Stimulated activated CD4-positive, alpha-beta T cell treated with anti-CD3 and anti-CD28 coated beads, Interleukin-1b, Interleukin-23, amount 100 ng/mL, for 48 hours (primary cell): ENCODE data around the gene BLOC1S2.
"Not testable (repeated sequence)": the region's sequence is repeated elsewhere in the genome, so short reads cannot be mapped to it uniquely, and the experiment has no call there.

Source experiments
- DNase-seq: peaks from one replicate; pipeline ENCODE4 v3.0.0-alpha.2; 2020

BLOC1S2 gene

DNA sequence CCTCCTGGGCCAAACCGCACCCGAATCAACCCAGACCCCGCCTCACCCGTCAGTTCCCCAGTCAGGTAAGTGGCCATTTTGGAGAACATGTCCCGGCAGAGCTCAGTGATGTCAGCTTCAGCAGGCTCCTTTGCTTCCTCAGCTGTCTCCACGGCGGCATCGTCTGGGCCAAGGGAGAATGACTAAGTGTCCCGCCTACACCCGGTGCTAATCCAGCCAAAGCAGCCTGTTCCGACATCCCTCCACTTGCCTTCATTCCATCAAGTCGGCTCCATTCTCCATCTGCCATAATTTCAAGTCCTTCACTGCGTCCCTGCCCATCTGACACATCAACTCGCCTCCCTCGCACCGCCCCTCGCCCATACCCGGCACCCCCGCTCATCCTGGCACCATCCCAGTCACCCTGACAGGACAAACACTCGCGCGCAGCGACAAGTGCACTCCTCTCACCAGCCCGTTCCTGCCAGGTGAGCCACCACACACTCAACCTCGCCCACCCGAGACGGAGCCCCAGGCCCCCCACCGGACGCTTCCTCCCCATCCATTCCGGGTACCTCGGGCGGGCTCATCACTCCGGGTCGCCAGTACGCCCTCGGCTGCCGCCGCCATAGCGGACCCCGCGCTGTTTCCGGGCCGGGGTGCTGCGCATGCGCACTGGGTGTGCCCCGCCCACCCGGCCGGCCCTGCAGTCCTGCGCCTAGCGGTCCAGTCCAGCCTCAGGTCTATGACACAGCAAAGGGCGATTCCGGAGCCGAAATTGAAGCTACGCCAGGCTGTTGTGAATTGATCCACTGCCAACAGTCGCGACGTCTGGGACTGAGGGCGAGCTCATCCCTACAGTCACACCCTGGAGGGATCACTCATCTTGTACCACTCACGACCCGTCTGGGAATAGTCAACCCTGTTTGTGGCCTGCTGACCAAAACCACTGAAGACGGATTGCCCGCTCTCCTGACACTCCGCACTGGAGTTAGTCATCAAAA is at the start of gene BLOC1S2:
TSS of gene BLOC1S2 (minus strand) at position 630 of the 983 bp plus-strand sequence. CDS start at position 609, 21 bp downstream.
- peak; percentile 88 for DNase-seq

DNA sequence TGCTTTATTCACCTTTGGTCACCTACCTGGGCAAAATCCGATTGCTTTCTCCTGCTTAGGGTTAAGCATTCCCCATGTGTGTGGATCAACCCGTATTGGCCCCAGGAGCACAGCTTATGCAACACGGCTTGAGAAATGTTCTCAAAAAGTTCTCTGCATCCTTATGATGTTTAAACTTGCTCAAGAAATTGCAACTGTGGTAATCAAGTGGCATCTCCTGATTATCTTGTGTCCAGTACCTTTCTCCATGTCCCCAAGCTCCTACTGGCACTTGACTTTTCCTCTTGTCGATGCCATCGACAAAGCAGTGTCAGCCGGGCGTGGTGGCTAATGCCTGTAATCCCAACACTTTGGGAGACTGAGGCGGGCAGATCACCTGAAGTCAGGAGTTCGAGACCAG is 48.3 kb upstream of the BLOC1S2 start:
- no peak for DNase-seq

DNA sequence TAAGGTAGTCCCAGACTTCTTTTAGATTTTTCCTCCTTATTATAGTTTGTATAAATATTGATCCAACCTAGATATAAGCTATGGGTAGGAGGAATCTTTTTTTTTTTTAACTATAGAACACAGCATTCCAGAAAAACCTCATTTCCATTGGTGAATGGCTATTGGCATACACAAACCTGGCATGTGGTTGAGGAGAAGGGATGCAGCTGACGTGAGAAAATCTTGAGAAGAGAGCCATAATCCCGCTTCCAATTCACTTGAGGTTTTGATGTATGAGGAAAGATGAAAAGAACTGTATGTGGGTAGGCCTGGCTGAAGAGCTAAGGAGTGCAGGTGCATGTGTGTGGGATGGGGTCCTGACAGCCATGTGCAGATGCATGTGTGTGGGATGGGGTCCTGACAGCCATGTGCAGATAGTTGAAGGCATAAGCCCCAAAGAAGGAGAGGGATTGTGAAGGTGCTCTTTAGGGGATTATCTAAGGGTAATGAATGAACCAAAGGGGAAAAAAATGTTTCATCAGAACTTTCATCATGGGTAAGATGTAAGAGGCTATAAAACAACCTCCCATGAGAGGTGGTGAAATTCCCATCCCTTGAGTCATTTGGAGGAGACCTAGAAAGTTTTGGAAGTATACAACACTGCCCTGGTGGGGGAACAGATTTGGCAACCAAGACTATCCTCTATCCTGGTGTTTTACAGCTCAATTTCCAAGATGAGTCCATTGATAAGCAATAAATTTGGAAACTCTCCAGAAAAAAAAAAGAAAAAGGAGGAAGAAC is 47.4 kb upstream of the BLOC1S2 start:
- no peak for DNase-seq

DNA sequence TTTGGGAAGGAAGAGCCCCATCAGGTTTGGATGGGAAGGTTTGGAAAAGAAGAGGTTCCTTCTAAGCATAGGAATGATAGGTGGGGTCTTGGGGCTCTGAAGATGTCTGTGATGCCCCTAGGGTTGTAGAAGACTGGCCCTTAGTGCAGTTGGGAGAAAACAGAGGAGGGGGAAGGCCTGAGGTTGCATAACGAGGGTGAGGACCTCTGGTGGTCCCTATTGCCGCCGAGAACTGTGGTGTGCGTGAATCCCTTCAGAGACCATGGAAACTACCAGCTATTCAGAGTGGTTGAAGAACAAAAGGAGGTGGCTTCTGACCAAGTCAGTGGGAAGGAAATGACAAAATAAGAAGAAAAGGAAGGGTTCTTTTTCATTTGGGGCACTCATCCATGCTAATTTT is 46.6 kb upstream of the BLOC1S2 start:
- no peak for DNase-seq

DNA sequence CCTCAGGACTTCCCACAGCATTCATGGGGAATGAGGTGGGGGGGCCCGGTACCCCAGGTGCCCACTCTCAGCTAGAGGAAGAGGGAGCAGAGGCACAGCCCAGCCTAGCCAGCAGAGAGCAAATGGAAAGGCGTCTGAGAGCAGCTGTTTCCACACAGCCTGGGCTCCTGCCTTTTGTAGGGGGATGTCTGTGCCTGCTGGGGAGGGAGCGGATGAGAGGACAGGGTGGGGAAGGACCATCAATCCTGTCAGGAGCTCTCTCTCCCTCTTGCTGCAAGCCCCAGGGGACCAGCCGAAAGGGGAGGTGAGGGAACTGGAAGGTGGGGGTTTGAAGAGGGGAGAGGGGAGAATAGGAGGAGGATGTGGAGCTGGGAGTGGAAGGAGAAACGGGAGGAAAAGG is 43.6 kb upstream of the BLOC1S2 start, which contains the start of gene PKD2L1:
TSS of gene PKD2L1 (minus strand) at position 150 of the 400 bp plus-strand sequence. CDS start at position 25, 125 bp downstream.
- DNase-seq: no peak

DNA sequence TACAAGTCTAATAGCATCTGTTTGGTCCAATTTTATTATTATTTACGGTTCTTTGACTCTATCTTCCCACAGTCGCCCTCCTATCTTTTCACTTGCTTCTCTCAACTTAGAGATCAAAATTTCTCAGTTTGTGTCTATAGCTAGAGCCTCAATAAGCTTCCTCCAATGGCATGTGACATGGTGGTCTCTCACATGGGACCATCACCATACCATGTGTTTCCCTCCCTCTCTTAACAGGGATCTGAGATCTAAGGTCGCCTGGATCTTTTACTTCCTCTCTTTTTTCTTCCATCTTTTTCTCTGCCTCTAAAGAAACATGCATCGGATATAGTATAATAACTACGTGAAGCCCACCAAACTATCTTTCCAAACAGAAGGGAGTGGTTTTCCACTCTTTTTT is 41.7 kb upstream of the BLOC1S2 start:
- no peak for DNase-seq

DNA sequence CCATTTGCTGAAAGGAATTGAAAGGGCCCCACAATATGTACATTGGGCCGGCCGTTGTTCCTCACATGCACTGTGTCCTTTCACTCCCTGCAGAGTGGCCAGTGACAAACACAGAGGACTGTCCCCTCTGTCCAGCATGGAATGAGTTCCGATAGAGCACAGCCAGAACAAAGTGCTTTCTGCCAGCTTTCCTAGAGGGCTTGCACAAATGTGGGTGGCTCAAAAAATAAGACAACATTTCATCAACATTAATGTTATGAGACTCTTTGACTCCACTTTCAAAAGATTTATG is 41.2 kb upstream of the BLOC1S2 start:
- no peak for DNase-seq

DNA sequence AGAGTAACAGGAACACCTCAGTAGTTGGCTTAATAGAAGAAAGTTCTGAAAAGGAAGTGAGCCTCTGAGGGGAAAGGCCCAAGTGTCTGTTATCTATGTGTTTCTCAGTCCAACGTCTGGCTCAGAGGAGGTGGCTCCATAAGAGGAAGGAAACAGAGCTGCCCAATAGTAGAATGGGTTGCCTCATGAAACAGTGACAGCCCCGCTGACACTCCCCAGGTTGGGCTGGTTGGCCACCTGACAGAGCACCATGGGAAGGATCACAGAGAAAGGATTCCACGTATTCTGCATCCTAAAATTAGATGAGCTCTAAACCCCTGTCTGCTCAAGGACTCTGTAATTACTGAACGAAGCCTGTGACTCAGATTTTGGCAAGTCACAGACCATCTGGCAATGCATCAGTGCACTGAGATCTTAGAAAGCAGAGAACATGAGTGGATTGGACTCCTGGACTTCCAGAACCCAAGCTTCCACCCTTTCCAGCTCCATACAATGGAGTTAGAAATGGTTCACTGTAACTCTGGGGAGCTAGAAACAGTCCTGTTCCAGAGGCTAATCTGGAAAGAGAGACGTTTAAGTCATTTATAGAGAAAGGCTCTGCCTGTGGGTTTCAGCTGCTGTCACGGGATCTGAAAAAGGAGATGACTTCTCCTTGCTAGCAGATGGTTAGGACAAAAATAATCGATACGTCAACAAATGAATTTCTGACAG is 40.7 kb upstream of the BLOC1S2 start:
- DNase-seq: peak; percentile 28

DNA sequence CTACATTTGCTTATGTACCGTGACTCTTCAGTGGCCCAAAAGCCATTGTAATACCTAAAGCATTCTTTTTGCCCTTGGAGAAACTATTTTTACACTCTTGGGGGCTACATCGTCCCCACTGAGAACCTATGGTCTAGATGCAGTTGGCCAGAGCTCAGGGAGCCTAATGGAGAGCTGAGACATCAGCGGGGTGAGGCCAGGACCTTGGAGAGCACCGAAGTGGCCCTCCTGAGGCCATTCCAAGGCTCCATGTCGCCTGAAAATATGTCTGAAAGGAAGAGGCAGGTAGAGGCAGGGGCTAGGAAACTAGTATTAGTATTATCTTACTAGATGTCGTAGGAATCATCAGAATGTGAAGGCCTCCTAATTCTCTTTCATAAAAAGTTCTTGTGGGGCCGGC is 38.7 kb upstream of the BLOC1S2 start:
- DNase-seq: no peak

DNA sequence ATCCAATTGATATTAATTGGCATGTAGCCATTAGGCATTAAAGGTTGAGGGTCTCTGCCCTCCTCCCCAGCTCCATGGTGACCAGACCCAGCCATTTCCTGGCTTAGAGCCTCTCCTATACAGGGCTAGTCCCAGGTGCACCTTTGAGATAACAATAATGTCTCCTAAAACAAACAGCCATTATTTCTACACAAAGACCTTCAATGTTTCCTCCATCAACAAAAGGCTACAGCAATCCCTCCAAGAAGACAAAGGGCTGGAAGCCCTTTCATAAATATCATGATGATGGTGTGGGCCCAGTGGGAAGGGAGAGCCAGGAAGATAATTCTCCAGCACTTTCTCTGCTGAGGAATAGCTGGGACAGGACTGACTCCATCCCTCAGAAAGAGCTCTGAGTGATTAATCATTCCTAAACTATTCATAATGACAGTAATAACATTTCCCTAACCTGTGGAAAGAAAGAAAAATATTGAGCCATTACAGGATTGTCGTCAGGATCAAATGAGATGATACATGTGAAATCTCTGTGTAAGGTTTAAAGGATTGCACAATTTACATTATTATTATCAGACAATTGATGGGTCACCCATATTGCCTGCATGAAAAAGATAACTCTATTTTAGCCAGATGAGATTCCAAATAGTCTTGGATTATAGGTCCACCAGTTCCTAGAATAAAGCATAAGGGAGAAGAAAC is 33.4 kb upstream of the BLOC1S2 start:
- DNase-seq: no peak

DNA sequence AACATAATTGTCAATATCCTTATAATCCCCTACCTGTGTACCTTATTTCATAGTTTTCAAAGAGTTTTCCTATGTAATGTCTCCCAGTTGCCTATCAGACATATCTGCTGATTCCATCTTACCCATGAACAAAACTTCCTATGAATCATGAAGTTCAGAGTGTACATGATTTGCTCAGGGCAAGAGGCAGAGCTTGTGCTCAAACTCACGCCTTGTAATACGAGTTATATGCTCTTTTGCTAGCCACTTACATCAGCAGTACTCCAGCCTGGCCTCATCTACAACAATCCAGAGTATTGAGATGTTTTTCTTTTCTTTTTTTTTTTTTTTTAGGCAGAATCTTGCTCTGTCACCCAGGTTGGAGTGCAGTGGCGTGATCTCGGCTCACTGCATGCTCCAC is 31.7 kb upstream of the BLOC1S2 start:
- DNase-seq: no peak

DNA sequence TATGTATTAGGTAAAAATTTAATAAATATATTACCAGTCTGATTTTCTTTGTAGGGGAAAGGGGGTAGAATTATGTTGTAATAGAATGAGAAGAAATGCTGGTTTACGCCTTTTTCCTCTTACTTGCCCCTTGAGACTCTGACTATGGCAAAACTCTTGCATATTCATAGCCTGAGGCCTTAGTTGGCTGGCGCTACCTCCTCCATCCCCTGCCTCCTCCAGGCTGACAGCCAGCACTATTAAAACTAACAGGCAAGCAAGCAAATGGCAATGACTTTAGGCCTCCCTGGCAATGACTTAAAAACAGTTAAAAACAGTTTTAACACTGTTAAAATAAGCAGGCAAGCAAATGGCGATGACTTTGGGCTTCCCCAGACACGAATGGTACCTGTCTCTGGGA is 29.1 kb upstream of the BLOC1S2 start:
- no peak for DNase-seq

DNA sequence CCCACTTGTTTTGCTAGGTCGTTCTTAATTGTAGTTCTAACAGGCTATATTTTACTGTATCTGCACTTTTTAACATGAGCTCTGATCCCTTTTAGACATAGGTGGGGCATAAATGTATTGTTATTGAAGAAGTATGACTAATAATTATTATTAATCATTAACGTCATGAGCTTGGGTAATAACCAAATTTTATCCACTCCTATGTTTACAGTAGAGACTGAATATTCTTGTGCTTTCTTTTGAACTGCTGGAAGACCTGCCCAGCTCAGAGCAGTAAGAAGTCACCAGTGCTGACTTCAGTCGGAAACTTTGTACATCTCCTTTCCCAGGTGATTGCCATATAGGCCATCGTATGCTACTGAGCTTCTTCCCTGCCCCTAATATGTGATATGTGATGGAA is 24.8 kb upstream of the BLOC1S2 start:
- no peak for DNase-seq

DNA sequence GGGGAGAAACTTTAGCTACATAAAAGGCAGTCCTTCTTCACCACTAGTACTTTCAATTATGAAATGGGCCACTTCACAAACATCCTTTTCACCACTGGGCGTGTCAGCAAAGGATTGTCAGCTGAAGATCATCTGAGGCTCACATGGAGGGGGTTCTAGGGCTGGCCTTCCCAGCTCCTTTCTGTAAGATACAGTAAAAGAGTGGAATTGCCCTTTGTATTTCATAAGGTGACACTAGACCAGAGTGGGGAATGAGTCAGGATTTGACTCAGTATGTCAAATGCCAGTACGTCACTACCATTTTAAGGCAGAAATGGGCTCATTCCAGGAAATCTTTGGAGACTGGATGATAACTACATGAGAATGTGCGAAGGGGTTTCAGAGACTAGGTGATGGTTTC is 21.2 kb upstream of the BLOC1S2 start:
- no peak for DNase-seq

DNA sequence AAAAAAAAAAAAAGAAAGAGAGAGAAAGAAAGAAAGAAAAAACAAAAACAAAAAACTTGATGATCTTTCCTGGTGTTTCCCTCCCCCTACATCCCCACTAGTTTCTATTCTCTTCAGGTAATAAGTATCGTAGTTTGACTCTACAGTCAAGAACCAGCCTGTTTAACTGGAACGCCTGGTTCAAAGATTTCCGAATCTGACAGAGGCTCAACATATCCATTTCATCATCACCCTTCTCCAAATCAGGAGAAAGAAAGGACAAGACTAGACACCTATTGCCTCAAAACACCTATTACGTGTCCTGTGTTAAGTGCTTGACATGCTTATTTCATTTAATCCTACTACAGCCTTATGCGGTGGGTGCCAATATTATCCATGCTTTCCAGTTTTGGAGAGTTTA is 20.4 kb upstream of the BLOC1S2 start:
- DNase-seq: no peak

DNA sequence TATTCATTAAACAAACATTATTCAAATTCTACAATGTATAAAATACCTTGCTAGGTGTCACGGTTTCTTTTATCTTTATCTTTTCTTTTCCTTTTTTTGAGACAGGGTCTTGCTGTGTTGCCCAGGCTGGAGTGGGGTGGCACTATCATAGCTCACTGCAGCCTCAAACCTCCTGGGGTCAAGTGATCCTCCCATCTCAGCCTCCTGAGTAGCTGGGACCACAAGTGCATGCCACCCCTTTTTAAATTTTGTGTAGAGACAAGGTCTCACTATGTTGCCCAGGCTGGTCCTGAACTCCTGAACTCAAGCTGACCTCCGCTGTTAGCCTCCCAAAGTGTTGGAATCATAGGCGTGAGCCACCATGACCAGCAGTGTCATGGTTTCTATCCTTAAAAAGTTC is 17.9 kb upstream of the BLOC1S2 start:
- DNase-seq: no peak

DNA sequence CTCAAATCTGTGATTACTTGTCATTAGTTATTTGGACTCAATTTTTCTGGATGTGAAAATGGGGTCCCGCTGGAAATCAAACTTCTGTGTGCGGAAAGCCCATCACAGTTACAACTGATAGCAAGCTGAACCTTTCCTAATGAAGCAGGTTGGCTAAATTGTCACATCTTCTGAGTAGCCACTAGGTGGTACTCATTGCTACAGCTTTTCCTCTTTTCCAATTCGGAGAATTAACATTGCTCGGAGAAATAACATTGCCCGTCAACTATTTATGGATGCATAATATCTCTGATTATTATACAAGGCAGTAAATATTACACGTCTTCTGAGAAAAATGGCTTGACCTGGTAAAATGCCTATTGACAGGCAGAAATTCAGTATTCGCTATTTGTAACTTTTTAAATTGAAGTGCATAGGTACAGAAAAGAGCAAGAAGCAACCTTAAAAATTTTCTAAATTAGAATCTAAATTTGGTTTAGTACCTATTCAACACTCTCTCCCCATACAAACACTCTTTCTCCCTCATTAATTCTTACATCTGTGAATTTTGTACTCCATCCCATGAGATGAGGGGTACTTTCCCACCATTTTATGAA is 17.3 kb upstream of the BLOC1S2 start:
- DNase-seq: no peak

DNA sequence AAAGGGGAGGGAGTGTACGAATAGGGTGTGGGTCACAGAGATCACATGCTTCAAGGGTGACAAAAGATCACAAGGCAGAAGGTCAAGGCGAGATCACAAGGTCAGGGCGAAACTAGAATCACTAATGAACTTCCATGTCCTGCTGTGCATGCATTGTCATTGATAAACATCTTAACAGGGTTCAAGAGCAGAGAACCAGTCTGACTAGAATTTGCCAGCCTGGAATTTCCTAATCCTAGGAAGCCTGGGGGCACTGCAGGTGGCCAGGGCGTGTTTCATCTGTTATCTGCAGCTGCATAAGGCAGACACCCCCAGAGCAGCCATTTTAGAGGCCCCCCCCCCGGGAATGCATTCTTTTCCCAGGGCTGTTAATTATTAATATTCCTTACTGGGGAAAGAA is 14.6 kb upstream of the BLOC1S2 start:
- not testable (repeated sequence) for DNase-seq

DNA sequence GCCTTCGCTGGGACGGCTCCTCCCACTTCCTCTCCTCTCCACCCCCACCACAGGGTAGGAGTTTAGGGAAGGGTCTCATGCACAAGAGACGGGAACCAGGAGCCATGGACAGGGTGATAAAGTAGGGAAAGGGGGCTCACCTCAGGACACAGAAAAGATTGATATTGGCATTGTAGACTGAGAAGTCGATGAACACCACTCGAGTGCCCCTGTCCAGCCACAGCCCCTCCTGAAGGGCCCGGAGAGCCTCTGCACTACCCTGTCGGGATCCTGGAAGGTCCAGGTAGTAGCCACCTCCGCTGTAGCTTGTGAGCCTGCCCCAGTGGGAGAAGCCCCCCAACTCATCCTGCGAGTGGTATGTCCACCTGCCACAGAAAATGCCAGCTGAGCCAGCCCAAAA is 10.8 kb upstream of the BLOC1S2 start:
- no peak for DNase-seq

DNA sequence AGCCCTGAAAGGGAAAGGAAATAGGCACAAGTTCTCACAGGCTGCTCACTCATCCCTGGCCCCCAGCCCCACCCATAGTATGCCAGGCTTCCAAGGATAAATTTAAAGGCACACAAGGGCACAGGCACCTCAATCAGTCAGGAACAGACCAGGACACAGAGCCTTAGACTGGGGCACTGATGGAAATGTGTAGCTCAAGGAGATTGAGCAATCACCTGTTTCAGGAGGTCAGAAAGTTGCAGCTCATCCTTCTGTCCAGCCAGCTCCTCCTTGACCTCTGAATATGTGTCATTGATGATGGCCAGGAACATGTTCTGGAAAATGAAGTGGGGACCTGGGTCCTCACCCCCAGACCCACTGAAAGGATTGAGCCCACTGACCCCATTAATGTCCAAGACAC is 6.6 kb upstream of the BLOC1S2 start:
- DNase-seq: no peak

DNA sequence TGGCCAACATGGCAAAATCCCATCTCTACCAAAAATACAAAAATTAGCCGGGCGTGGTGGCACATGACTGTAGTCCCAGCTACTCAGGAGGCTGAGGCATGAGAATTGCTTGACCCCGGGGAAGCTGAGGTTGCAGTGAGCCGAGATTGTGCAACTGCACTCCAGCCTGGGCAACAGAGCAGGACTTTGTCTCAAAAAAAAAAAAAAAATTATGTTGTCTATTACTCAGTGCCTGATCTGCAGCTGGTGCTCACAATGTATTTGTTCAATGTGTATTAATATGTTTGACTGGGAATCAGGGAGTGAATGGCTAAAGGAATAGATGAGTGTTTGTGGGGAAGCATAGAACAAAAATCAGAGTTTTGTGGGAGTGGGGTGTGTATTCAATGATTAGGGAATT is 5.8 kb upstream of the BLOC1S2 start:
- DNase-seq: not testable (repeated sequence)

DNA sequence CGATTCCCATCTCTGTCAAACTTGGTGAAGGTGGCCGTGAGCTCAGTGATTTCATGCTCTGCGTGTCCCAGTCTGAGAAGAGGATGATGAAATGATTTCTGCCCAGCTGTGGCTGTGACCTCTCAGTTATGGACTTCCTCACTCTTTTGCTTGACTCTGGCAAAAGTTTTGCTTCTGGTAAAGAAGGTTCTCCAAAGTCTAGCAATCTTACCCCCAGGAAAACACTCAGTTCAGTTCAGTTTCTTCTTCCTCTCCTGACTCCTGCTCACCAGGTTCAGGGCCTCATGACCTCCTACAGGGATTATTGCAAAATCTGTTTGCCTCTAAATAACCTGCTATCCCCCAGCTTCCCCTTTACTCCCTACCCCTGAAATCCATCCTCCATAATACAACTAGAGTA is 4.9 kb upstream of the BLOC1S2 start:
- no peak for DNase-seq
